Esophagus squamous epithelium (tissue), 5 donors: Measurements from ENCODE around the gene TRANK1. TPM values are rescaled to one million over a fixed set of nuclear protein-coding genes. Genes with fewer than 3 reads are reported as not detected.

Source experiments
- DNase-seq: peaks from one replicate; lab custom pipeline; 2025; lab: John Stamatoyannopoulos, UW
- H3K27ac ChIP-seq, 4 donors: fragments of 200-600 bp; sonication (generic); one replicate each; pipeline ENCODE4 v1.5.1; 2016 to 2019; ENCODE audit warnings: mild to moderate bottlenecking in 1 of 4
- H3K27me3 ChIP-seq, 4 donors: fragments of 200-600 bp; sonication (generic); 1 replicate in 3 of 4; 2 replicates in 1 of 4; pipeline versions ENCODE4 v1.5.1 to v1.6.0; 2017 to 2021; ENCODE audit warnings: antibody characterized with exemption in 1 of 4
- H3K36me3 ChIP-seq, 3 donors: fragments of 200-600 bp; sonication (generic); one replicate each; pipeline ENCODE4 v1.5.1; 2016 to 2019
- H3K4me1 ChIP-seq, 3 donors: fragments of 200-600 bp; sonication (generic); one replicate each; pipeline ENCODE4 v1.5.1; 2017 to 2019
- H3K4me3 ChIP-seq, 4 donors: fragments of 200-600 bp; sonication (generic); 1 replicate in 3 of 4; 2 replicates in 1 of 4; pipeline ENCODE4 v1.5.1; 2016 to 2019; ENCODE audit warnings: mild to moderate bottlenecking in 2 of 4, moderate library complexity in 1 of 4
- H3K9me3 ChIP-seq, 3 donors: fragments of 200-600 bp; sonication (generic); one replicate each; pipeline ENCODE4 v1.5.1; 2016 to 2019
- CTCF ChIP-seq, 6 experiments: fragments of 450-650 bp in 4 of 6; fragments of 200-600 bp in 2 of 6; sonication (generic) in 2 of 6; IDR thresholded peaks; one replicate each; pipeline ENCODE4 v1.5.1; 2016 to 2019; ENCODE audit warnings: antibody characterized with exemption in 6 of 6, mild to moderate bottlenecking in 4 of 6, moderate library complexity in 4 of 6
- POLR2A ChIP-seq, 4 donors: fragments of 450-650 bp; IDR thresholded peaks; one replicate each; pipeline ENCODE4 v1.6.1; 2017; ENCODE audit warnings: antibody characterized with exemption in 4 of 4, mild to moderate bottlenecking in 4 of 4, moderate library complexity in 3 of 4
- whole genome bisulfite sequencing, 2 donors: methylation state at CpG; one replicate each; pipeline ENCODE4 v1.1.5; 2018; 5-methylcytosine and 5-hydroxymethylcytosine counted together
- intact Hi-C: fragments of 100-400 bp; cut with DNase I; formaldehyde crosslinking; loops from one replicate; pipeline ENCODE4 v1.15.0; 2022
- small RNA-seq, 4 donors: library from RNA; depleted of rRNA; stranded (forward); fragments of <200 nt; gene quantifications; one replicate each; pipeline ENCODE3, GENCODE V24; 2016
- total RNA-seq, 4 donors: library from RNA; depleted of rRNA; stranded (reverse); fragments of >200 nt; gene quantifications; one replicate each; pipeline ENCODE4 v1.1.0, GENCODE V29; 2016
- donor health status: DM: yes; HTN: yes; CAD: no.

The TRANK1 gene
- total RNA-seq, 4 donors from 2014 or later: 1.8 to 6.3 (median 3.7) TPM

GRCh38 chr3:36777424-36778218 is 167.2 kb downstream of the TRANK1 start:
- DNase-seq: no peak
- no peak for TF ChIP-seq POLR2A (IDR thresholded peaks at IDR 0.05)
- no peak for TF ChIP-seq CTCF (IDR thresholded peaks at IDR 0.05)
- Histone ChIP-seq H3K27me3 (no peaks in the 10 kb centered on the region), H3K4me1 (no peaks in the 10 kb centered on the region), H3K9me3 (no peaks in the 10 kb centered on the region), H3K4me3 (no peak overlapping the region), H3K36me3 (no peaks in the 10 kb centered on the region), H3K27ac (no peak overlapping the region)
- WGBS, 2 donors: 64 to 74% methylated on average over 2 of the region's 2 CpGs
- intact Hi-C loops: no loop called here

Small RNAs within 50 kb of the gene (small RNA-seq; reads per million reads assigned to genes)
- gene RNU6ATAC4P: 0 reads per million in 4 donors

Other genes starting within 250 kb of the TRANK1 start
- under 1 TPM in 3 of 4 donors, not detected in 1; 0.13 to 0.19 (median 0.18) TPM for gene DCLK3, start 180.5 kb downstream of the TRANK1 start, total RNA-seq
- gene EPM2AIP1, start 48.1 kb upstream of the TRANK1 start, total RNA-seq: 10 to 100 TPM in 1 of 4 donors, 1 to 10 TPM in 3; 5.5 to 13.9 (median 7.7) TPM
- 10 to 100 TPM; 15.7 to 33.4 (median 26.1) TPM for gene MLH1, start 48.5 kb upstream of the TRANK1 start, total RNA-seq
- 10 to 100 TPM; 50.0 to 99.7 (median 87.8) TPM for gene LRRFIP2, start 229.5 kb upstream of the TRANK1 start, total RNA-seq